HEK293T (cell line): ENCODE data around the gene NRK.

ENCODE experiments used
- ARNT ChIP-seq: fragments of 450-650 bp; IDR thresholded peaks from 2 replicates; pipeline ENCODE4 v1.6.1; 2017; ENCODE audit warnings: mild to moderate bottlenecking
- BHLHE40 ChIP-seq: fragments of 450-650 bp; IDR thresholded peaks from 2 replicates; pipeline ENCODE4 v1.6.1; 2016; ENCODE audit warnings: mild to moderate bottlenecking, moderate library complexity, borderline replicate concordance
- FOXM1 ChIP-seq: fragments of 450-650 bp; IDR thresholded peaks from 2 replicates; pipeline ENCODE4 v1.6.1; 2017; ENCODE audit warnings: mild to moderate bottlenecking, borderline replicate concordance
- L3MBTL2 ChIP-seq: fragments of 450-650 bp; conservative IDR thresholded peaks from 2 replicates; pipeline ENCODE4 v1.6.1; 2016; ENCODE audit warnings: mild to moderate bottlenecking
- SP1 ChIP-seq: fragments of 450-650 bp; IDR thresholded peaks from 2 replicates; pipeline ENCODE4 v1.6.1; 2017

- no peak for TF ChIP-seq ARNT
- TF ChIP-seq SP1: no peak
- TF ChIP-seq BHLHE40: no peak
- no peak for TF ChIP-seq L3MBTL2
- no peak for TF ChIP-seq FOXM1
Observed at GRCh38 chrX:105909576-105909975, 87.2 kb downstream of the NRK start.
